ENCODE results near the gene CCDC83.
A peak's percentile ranks its signal among the peaks of the same experiment; 100 is the strongest.
"Not testable (repeated sequence)": the region's sequence is repeated elsewhere in the genome, so short reads cannot be mapped to it uniquely, and the experiment has no call there.

Gene CCDC83

GRCh38 chr11:85848556-85848955 lies 6.6 kb upstream of the CCDC83 start:
- TF ChIP-seq CTCF (IDR thresholded peaks at IDR 0.05; ENCODE audit: extremely low read depth, missing control alignments) = no peak
- no peak for DNase-seq (ENCODE audit: low spot score)

GRCh38 chr11:85852754-85853153 lies 2.4 kb upstream of the CCDC83 start:
- DNase-seq (ENCODE audit: low spot score) = not testable (repeated sequence)

- not testable (repeated sequence) for DNase-seq (ENCODE audit: low spot score)
These were observed 1.6 kb upstream of the CCDC83 start for GRCh38 chr11:85853541-85853940.

- DNase-seq (ENCODE audit: low spot score) = no peak
- no peak for TF ChIP-seq CTCF (IDR thresholded peaks at IDR 0.05; ENCODE audit: extremely low read depth, missing control alignments)
These were observed 999 bp upstream of the CCDC83 start for GRCh38 chr11:85854212-85854556.

- peak; percentile 94 for DNase-seq (ENCODE audit: low spot score)
- TF ChIP-seq CTCF (IDR thresholded peaks at IDR 0.05; ENCODE audit: extremely low read depth, missing control alignments) = peak; percentile 77
These were observed 434 bp upstream of the CCDC83 start for GRCh38 chr11:85854557-85855340.

GRCh38 chr11:85857098-85857497 lies 1.9 kb downstream of the CCDC83 start:
- no peak for TF ChIP-seq CTCF (IDR thresholded peaks at IDR 0.05; ENCODE audit: extremely low read depth, missing control alignments)

GRCh38 chr11:85859541-85859940 lies 4.4 kb downstream of the CCDC83 start:
- not testable (repeated sequence) for DNase-seq (ENCODE audit: low spot score)

More at GRCh38 chr11:85857098-85857497, 1.9 kb downstream of the CCDC83 start:
- DNase-seq (ENCODE audit: low spot score) = no peak

- DNase-seq (ENCODE audit: low spot score) = no peak
- no peak for TF ChIP-seq CTCF (IDR thresholded peaks at IDR 0.05; ENCODE audit: extremely low read depth, missing control alignments)
These were observed 8.7 kb downstream of the CCDC83 start for GRCh38 chr11:85863855-85864254.

GRCh38 chr11:85866137-85866827 lies 11.1 kb downstream of the CCDC83 start:
- no peak for DNase-seq (ENCODE audit: low spot score)
- no peak for TF ChIP-seq CTCF (IDR thresholded peaks at IDR 0.05; ENCODE audit: extremely low read depth, missing control alignments)

All from GM20000 (cell line).